ENCODE results near the gene CERT1. TPM values are rescaled to one million over a fixed set of nuclear protein-coding genes. Genes with fewer than 3 reads are reported as not detected.

Gene CERT1
- total RNA-seq, 1 experiment from 2014 or later = 30.0 TPM

GRCh38 chr5:75510417-75510835 lies 1.0 kb downstream of the CERT1 start:
- TF ChIP-seq, protein P1, sequence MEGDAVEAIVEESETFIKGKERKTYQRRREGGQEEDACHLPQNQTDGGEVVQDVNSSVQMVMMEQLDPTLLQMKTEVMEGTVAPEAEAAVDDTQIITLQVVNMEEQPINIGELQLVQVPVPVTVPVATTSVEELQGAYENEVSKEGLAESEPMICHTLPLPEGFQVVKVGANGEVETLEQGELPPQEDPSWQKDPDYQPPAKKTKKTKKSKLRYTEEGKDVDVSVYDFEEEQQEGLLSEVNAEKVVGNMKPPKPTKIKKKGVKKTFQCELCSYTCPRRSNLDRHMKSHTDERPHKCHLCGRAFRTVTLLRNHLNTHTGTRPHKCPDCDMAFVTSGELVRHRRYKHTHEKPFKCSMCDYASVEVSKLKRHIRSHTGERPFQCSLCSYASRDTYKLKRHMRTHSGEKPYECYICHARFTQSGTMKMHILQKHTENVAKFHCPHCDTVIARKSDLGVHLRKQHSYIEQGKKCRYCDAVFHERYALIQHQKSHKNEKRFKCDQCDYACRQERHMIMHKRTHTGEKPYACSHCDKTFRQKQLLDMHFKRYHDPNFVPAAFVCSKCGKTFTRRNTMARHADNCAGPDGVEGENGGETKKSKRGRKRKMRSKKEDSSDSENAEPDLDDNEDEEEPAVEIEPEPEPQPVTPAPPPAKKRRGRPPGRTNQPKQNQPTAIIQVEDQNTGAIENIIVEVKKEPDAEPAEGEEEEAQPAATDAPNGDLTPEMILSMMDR (conservative IDR thresholded peaks at IDR 0.05; ENCODE audit: low read depth, low read length) = no peak
- TF ChIP-seq EZH2 (IDR thresholded peaks at IDR 0.05; ENCODE audit: borderline replicate concordance, low read depth, low read length, poor library complexity, severe bottlenecking) = no peak
- Histone ChIP-seq H3K4me1 (ENCODE audit: insufficient read depth, low read length, poor library complexity, severe bottlenecking) (peaks cover 6% of the 10 kb centered on the region), H3K9me3 (ENCODE audit: low read depth, low read length, poor library complexity, severe bottlenecking) (no peaks in the 10 kb centered on the region), H3K4me3 (ENCODE audit: low read depth, low read length, poor library complexity, severe bottlenecking) (peak overlapping the region; percentile 93), H3K36me3 (ENCODE audit: insufficient read depth, low read length, poor library complexity, severe bottlenecking) (no peaks in the 10 kb centered on the region), H3K27me3 (replicated peaks; ENCODE audit: insufficient read depth, low read depth, low read length, poor library complexity) (no peaks in the 10 kb centered on the region), H3K27ac (ENCODE audit: low read depth, low read length, poor library complexity, severe bottlenecking) (peak overlapping the region; percentile 91)
- intact Hi-C loops (cut with micrococcal nuclease; ENCODE audit: unreplicated experiment) = no loop called here
- TSS peak; percentile 44 for BruUV-seq (replicated peaks)
- no peak for DNase-seq (ENCODE audit: low spot score)
- ChIA-PET POLR2A (ENCODE audit: low non-redundant PET) (no interaction called here), CTCF (no interaction called here)

- H3K36me3 ChIP-seq (ENCODE audit: insufficient read depth, low read length, poor library complexity, severe bottlenecking) = no peaks in the 10 kb centered on the region
- ChIA-PET POLR2A (ENCODE audit: low non-redundant PET) (no interaction called here), CTCF (no interaction called here)
- H3K4me3 ChIP-seq (ENCODE audit: low read depth, low read length, poor library complexity, severe bottlenecking) = peak overlapping the region; percentile 93
- no peaks in the 10 kb centered on the region for H3K27me3 ChIP-seq (replicated peaks; ENCODE audit: insufficient read depth, low read depth, low read length, poor library complexity)
- peak overlapping the region; percentile 91 for H3K27ac ChIP-seq (ENCODE audit: low read depth, low read length, poor library complexity, severe bottlenecking)
- intact Hi-C loops (cut with micrococcal nuclease; ENCODE audit: unreplicated experiment) = no loop called here
- no TSS peak for BruUV-seq (replicated peaks)
- TF ChIP-seq EZH2 (IDR thresholded peaks at IDR 0.05; ENCODE audit: borderline replicate concordance, low read depth, low read length, poor library complexity, severe bottlenecking) = no peak
- TF ChIP-seq, protein P1 (conservative IDR thresholded peaks at IDR 0.05; ENCODE audit: low read depth, low read length) = no peak
- peaks cover 6% of the 10 kb centered on the region for H3K4me1 ChIP-seq (ENCODE audit: insufficient read depth, low read length, poor library complexity, severe bottlenecking)
- H3K9me3 ChIP-seq (ENCODE audit: low read depth, low read length, poor library complexity, severe bottlenecking) = no peaks in the 10 kb centered on the region
- DNase-seq (ENCODE audit: low spot score) = no peak
These were observed 1.5 kb downstream of the CERT1 start for GRCh38 chr5:75509956-75510355.

- Histone ChIP-seq H3K9me3 (ENCODE audit: low read depth, low read length, poor library complexity, severe bottlenecking) (no peaks in the 10 kb centered on the region), H3K27ac (ENCODE audit: low read depth, low read length, poor library complexity, severe bottlenecking) (no peak overlapping the region), H3K4me3 (ENCODE audit: low read depth, low read length, poor library complexity, severe bottlenecking) (peak overlapping the region; percentile 93), H3K36me3 (ENCODE audit: insufficient read depth, low read length, poor library complexity, severe bottlenecking) (no peaks in the 10 kb centered on the region), H3K27me3 (replicated peaks; ENCODE audit: insufficient read depth, low read depth, low read length, poor library complexity) (no peaks in the 10 kb centered on the region), H3K4me1 (ENCODE audit: insufficient read depth, low read length, poor library complexity, severe bottlenecking) (peaks cover 6% of the 10 kb centered on the region)
- ChIA-PET POLR2A (ENCODE audit: low non-redundant PET) (no interaction called here), CTCF (no interaction called here)
- intact Hi-C loops (cut with micrococcal nuclease; ENCODE audit: unreplicated experiment) = no loop called here
- TF ChIP-seq EZH2 (IDR thresholded peaks at IDR 0.05; ENCODE audit: borderline replicate concordance, low read depth, low read length, poor library complexity, severe bottlenecking) = no peak
- TF ChIP-seq, protein P1 (conservative IDR thresholded peaks at IDR 0.05; ENCODE audit: low read depth, low read length) = no peak
- no peak for DNase-seq (ENCODE audit: low spot score)
- BruUV-seq (replicated peaks) = no TSS peak
These were observed 1.9 kb downstream of the CERT1 start for GRCh38 chr5:75509546-75509945.
